ENCODE results near the gene KRT7.

The KRT7 gene

GRCh38 chr12:52207895-52208294 is 25.1 kb upstream of the KRT7 start:
- Histone ChIP-seq H3K4me3 (ENCODE audit: low read depth, low read length) (no peak overlapping the region), H3K27me3 (ENCODE audit: control insufficient read depth, insufficient read depth, low read length) (no peaks in the 10 kb centered on the region; the same call in 1 of the 2 replicates), H3K9ac (ENCODE audit: low read length) (no peak overlapping the region), H3K9me3 (ENCODE audit: control insufficient read depth, insufficient read depth, low read depth, low read length) (no peaks in the 10 kb centered on the region), H3K4me1 (ENCODE audit: control insufficient read depth, insufficient read depth, low read length) (peaks cover 17% of the 10 kb centered on the region), H3K36me3 (ENCODE audit: control insufficient read depth, insufficient read depth, low read length) (no peaks in the 10 kb centered on the region), H3K27ac (ENCODE audit: low read depth, low read length) (no peak overlapping the region)

GRCh38 chr12:52208424-52209165 is 24.4 kb upstream of the KRT7 start:
- Histone ChIP-seq H3K9ac (ENCODE audit: low read length) (no peak overlapping the region), H3K4me1 (ENCODE audit: control insufficient read depth, insufficient read depth, low read length) (peaks cover 10% of the 10 kb centered on the region; the same call in 1 of the 2 replicates), H3K27ac (ENCODE audit: low read depth, low read length) (no peak overlapping the region)

GRCh38 chr12:52209321-52209720 is 23.7 kb upstream of the KRT7 start:
- H3K9ac ChIP-seq (ENCODE audit: low read length) = no peak overlapping the region
- H3K4me1 ChIP-seq (ENCODE audit: control insufficient read depth, insufficient read depth, low read length) = peaks cover 7% of the 10 kb centered on the region; the same call in 1 of the 2 replicates
- no peaks in the 10 kb centered on the region for H3K9me3 ChIP-seq (ENCODE audit: control insufficient read depth, insufficient read depth, low read depth, low read length)
- no peaks in the 10 kb centered on the region; the same call in 1 of the 2 replicates for H3K27me3 ChIP-seq (ENCODE audit: control insufficient read depth, insufficient read depth, low read length)
- no peaks in the 10 kb centered on the region for H3K36me3 ChIP-seq (ENCODE audit: control insufficient read depth, insufficient read depth, low read length)
- H3K4me3 ChIP-seq (ENCODE audit: low read depth, low read length) = no peak overlapping the region
- H3K27ac ChIP-seq (ENCODE audit: low read depth, low read length) = no peak overlapping the region

More at GRCh38 chr12:52208424-52209165, 24.4 kb upstream of the KRT7 start:
- Histone ChIP-seq H3K4me3 (ENCODE audit: low read depth, low read length) (no peak overlapping the region), H3K9me3 (ENCODE audit: control insufficient read depth, insufficient read depth, low read depth, low read length) (no peaks in the 10 kb centered on the region), H3K27me3 (ENCODE audit: control insufficient read depth, insufficient read depth, low read length) (no peaks in the 10 kb centered on the region; the same call in 1 of the 2 replicates), H3K36me3 (ENCODE audit: control insufficient read depth, insufficient read depth, low read length) (no peaks in the 10 kb centered on the region)

- Histone ChIP-seq H3K4me3 (ENCODE audit: low read depth, low read length) (no peak overlapping the region), H3K9me3 (ENCODE audit: control insufficient read depth, insufficient read depth, low read depth, low read length) (no peaks in the 10 kb centered on the region), H3K27me3 (ENCODE audit: control insufficient read depth, insufficient read depth, low read length) (no peaks in the 10 kb centered on the region; the same call in 1 of the 2 replicates), H3K27ac (ENCODE audit: low read depth, low read length) (no peak overlapping the region), H3K36me3 (ENCODE audit: control insufficient read depth, insufficient read depth, low read length) (no peaks in the 10 kb centered on the region), H3K9ac (ENCODE audit: low read length) (no peak overlapping the region), H3K4me1 (ENCODE audit: control insufficient read depth, insufficient read depth, low read length) (peaks cover 7% of the 10 kb centered on the region; the same call in 1 of the 2 replicates)
Observed at GRCh38 chr12:52210186-52210924, 22.7 kb upstream of the KRT7 start.

- H3K4me3 ChIP-seq (ENCODE audit: low read depth, low read length) = no peak overlapping the region
- no peak overlapping the region for H3K27ac ChIP-seq (ENCODE audit: low read depth, low read length)
- no peaks in the 10 kb centered on the region for H3K36me3 ChIP-seq (ENCODE audit: control insufficient read depth, insufficient read depth, low read length)
- H3K9me3 ChIP-seq (ENCODE audit: control insufficient read depth, insufficient read depth, low read depth, low read length) = no peaks in the 10 kb centered on the region
- no peak overlapping the region for H3K9ac ChIP-seq (ENCODE audit: low read length)
- H3K27me3 ChIP-seq (ENCODE audit: control insufficient read depth, insufficient read depth, low read length) = no peaks in the 10 kb centered on the region; the same call in 1 of the 2 replicates
- peaks cover 7% of the 10 kb centered on the region; the same call in 1 of the 2 replicates for H3K4me1 ChIP-seq (ENCODE audit: control insufficient read depth, insufficient read depth, low read length)
Observed at GRCh38 chr12:52210925-52211650, 22.0 kb upstream of the KRT7 start.

- Histone ChIP-seq H3K27me3 (ENCODE audit: control insufficient read depth, insufficient read depth, low read length) (no peaks in the 10 kb centered on the region; the same call in 1 of the 2 replicates), H3K4me1 (ENCODE audit: control insufficient read depth, insufficient read depth, low read length) (peaks cover 7% of the 10 kb centered on the region; the same call in 1 of the 2 replicates), H3K9me3 (ENCODE audit: control insufficient read depth, insufficient read depth, low read depth, low read length) (no peaks in the 10 kb centered on the region), H3K27ac (ENCODE audit: low read depth, low read length) (no peak overlapping the region), H3K4me3 (ENCODE audit: low read depth, low read length) (no peak overlapping the region), H3K36me3 (ENCODE audit: control insufficient read depth, insufficient read depth, low read length) (no peaks in the 10 kb centered on the region), H3K9ac (ENCODE audit: low read length) (no peak overlapping the region)
Observed at GRCh38 chr12:52211716-52212585, 21.1 kb upstream of the KRT7 start.

- no peaks in the 10 kb centered on the region for H3K36me3 ChIP-seq (ENCODE audit: control insufficient read depth, insufficient read depth, low read length)
- no peak overlapping the region for H3K4me3 ChIP-seq (ENCODE audit: low read depth, low read length)
- H3K9me3 ChIP-seq (ENCODE audit: control insufficient read depth, insufficient read depth, low read depth, low read length) = no peaks in the 10 kb centered on the region
- no peaks in the 10 kb centered on the region; the same call in 1 of the 2 replicates for H3K4me1 ChIP-seq (ENCODE audit: control insufficient read depth, insufficient read depth, low read length)
- H3K9ac ChIP-seq (ENCODE audit: low read length) = no peak overlapping the region
- no peaks in the 10 kb centered on the region; the same call in 1 of the 2 replicates for H3K27me3 ChIP-seq (ENCODE audit: control insufficient read depth, insufficient read depth, low read length)
- no peak overlapping the region for H3K27ac ChIP-seq (ENCODE audit: low read depth, low read length)
Observed at GRCh38 chr12:52212701-52213563, 20.1 kb upstream of the KRT7 start.

- no peaks in the 10 kb centered on the region; the same call in 1 of the 2 replicates for H3K4me1 ChIP-seq (ENCODE audit: control insufficient read depth, insufficient read depth, low read length)
Observed at GRCh38 chr12:52213564-52214420, 19.3 kb upstream of the KRT7 start.

GRCh38 chr12:52214421-52214802 is 18.6 kb upstream of the KRT7 start:
- no peaks in the 10 kb centered on the region for H3K9me3 ChIP-seq (ENCODE audit: control insufficient read depth, insufficient read depth, low read depth, low read length)
- H3K9ac ChIP-seq (ENCODE audit: low read length) = no peak overlapping the region
- H3K4me1 ChIP-seq (ENCODE audit: control insufficient read depth, insufficient read depth, low read length) = no peaks in the 10 kb centered on the region; the same call in 1 of the 2 replicates
- no peak overlapping the region for H3K27ac ChIP-seq (ENCODE audit: low read depth, low read length)
- no peaks in the 10 kb centered on the region for H3K27me3 ChIP-seq (ENCODE audit: control insufficient read depth, insufficient read depth, low read length)
- H3K36me3 ChIP-seq (ENCODE audit: control insufficient read depth, insufficient read depth, low read length) = no peaks in the 10 kb centered on the region
- no peak overlapping the region for H3K4me3 ChIP-seq (ENCODE audit: low read depth, low read length)

More at GRCh38 chr12:52213564-52214420, 19.3 kb upstream of the KRT7 start:
- no peak overlapping the region for H3K9ac ChIP-seq (ENCODE audit: low read length)
- H3K4me3 ChIP-seq (ENCODE audit: low read depth, low read length) = no peak overlapping the region
- H3K27ac ChIP-seq (ENCODE audit: low read depth, low read length) = no peak overlapping the region
- H3K27me3 ChIP-seq (ENCODE audit: control insufficient read depth, insufficient read depth, low read length) = no peaks in the 10 kb centered on the region
- H3K36me3 ChIP-seq (ENCODE audit: control insufficient read depth, insufficient read depth, low read length) = no peaks in the 10 kb centered on the region
- H3K9me3 ChIP-seq (ENCODE audit: control insufficient read depth, insufficient read depth, low read depth, low read length) = no peaks in the 10 kb centered on the region
